ENCODE results near the gene SPINT2. TPM values are rescaled to one million over a fixed set of nuclear protein-coding genes. Genes with fewer than 3 reads are reported as not detected.

The SPINT2 gene
- total and polyA plus RNA-seq, 7 experiments from 2014 or later: 35.5 to 139 (median 40.9) TPM

DNA sequence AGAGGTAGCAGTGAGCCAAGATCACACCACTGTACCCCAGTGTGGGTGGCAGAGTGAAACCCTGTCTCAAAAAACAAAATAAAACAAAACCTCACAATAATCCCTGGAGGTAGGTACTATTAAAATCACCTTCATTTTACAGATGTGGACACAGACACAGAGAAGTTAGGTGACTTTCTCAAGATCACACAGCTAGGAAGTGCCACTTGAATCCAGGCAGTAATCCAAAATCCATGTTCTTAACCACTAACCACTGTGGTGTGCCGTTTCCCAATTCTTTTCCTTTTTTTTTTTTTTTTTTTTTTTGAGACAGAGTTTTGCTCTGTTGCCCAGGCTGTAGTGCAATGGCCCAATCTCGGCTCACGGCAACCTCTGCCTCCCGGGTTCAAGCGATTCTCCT is 17.2 kb upstream of the SPINT2 start:
- peaks cover 4 to 22% (median 5%) of the 10 kb centered on the region in 7 donors for H3K4me1 Mint-ChIP-seq
- intact Hi-C loops (cut with micrococcal nuclease): loop anchor here in 1 of 2 donors (10.0 kb wide), 1 partner anchor 368 kb away; the partner anchor contains the start of genes EIF3K and MAP4K1
- peaks cover 0 to 8% (median 5%) of the 10 kb centered on the region in 5 donors for H3K27me3 Mint-ChIP-seq
- H3K27me3 ChIP-seq (ENCODE audit: control insufficient read depth in 2 of 2, insufficient read depth in 2 of 2, low read length in 2 of 2): no peaks in the 10 kb centered on the region
- H3K4me3 ChIP-seq (ENCODE audit: low read length): no peak overlapping the region
- H3K9me3 Mint-ChIP-seq: no peaks in the 10 kb centered on the region
- H3K27ac ChIP-seq (ENCODE audit: low read depth, low read length): no peak overlapping the region
- no peaks in the 10 kb centered on the region for H3K9me3 ChIP-seq (ENCODE audit: control insufficient read depth in 2 of 3, low read length in 3 of 3)
- no peaks in the 10 kb centered on the region for H3K36me3 ChIP-seq (ENCODE audit: control insufficient read depth in 2 of 3, insufficient read depth in 3 of 3, low read length in 3 of 3)
- no peak overlapping the region for H3K4me3 Mint-ChIP-seq
- CTCF ChIA-PET: interaction anchor here (0.7 kb wide), 1 partner anchor 238 kb away, joined by 6 read pairs; no protein-coding TSS in a partner anchor
- POLR2A ChIA-PET: no interaction called here
- ATAC-seq (no peak), DNase-seq (no peak)
- peaks cover 0 to 3% of the 10 kb centered on the region in 2 donors for H3K4me1 ChIP-seq (ENCODE audit: control insufficient read depth in 2 of 2, insufficient read depth in 2 of 2, low read length in 2 of 2)
- H3K27ac Mint-ChIP-seq: no peak overlapping the region
- H3K36me3 Mint-ChIP-seq: peaks cover 0 to 9% (median 0%) of the 10 kb centered on the region in 5 donors

DNA sequence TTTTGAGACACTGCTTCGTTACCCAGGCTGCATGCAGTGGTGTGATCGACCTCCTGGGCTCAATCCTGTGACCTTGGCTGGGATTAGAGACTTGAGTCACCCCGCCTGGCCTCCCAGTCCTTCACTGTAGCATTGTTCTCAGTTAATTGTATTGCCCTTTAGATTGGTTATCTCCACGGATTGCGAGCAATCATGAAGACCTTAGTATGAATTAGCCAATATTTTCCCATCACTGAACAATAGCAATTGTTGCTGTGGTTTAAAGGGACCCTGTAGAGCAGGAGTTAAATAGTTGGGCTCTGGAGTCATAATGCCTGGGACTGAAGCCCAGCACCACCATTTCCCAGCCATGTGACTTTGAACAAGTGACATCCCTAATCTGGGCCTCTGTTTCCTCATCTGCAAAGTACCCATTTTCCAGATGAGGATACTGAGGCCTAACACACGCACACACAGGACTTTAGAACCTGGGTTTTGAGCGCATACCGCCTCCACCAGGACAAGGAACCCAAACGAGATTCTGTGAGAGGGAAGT is 16.6 kb upstream of the SPINT2 start:
- POLR2A ChIA-PET: no interaction called here

DNA sequence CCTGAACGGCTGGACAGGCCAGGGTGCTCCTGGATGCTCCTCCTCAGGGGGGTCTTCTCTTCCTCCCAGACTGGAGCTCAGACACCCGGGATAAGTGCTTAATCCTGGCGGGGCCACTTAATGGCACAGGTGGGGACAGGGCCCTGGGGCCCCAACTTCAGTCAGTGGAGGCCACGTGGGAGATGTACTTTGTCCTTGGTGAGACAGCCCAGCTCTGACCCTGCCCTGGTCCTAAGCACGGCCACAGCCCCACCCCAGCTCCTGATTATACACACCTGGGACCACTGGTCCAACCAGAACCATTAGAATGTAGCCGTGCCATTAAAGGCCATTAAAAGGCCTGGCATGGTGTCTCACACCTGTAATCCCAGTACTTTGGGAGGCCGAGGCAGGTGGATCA is 16.0 kb upstream of the SPINT2 start:
- intact Hi-C loops (cut with micrococcal nuclease): loop anchor here in 1 of 2 donors (10.0 kb wide), 1 partner anchor 366 kb away; the partner anchor contains the start of genes EIF3K and MAP4K1
- DNase-seq (no peak), ATAC-seq (no peak)
- Histone ChIP-seq H3K4me3 (ENCODE audit: low read length) (no peak overlapping the region), H3K27ac (ENCODE audit: low read depth, low read length) (no peak overlapping the region), H3K36me3 (ENCODE audit: control insufficient read depth in 2 of 3, insufficient read depth in 3 of 3, low read length in 3 of 3) (no peaks in the 10 kb centered on the region), H3K9me3 (ENCODE audit: control insufficient read depth in 2 of 3, low read length in 3 of 3) (no peaks in the 10 kb centered on the region), H3K27me3 (ENCODE audit: control insufficient read depth in 2 of 2, insufficient read depth in 2 of 2, low read length in 2 of 2) (no peaks in the 10 kb centered on the region), H3K4me1 (ENCODE audit: control insufficient read depth in 2 of 2, insufficient read depth in 2 of 2, low read length in 2 of 2) (peaks cover 0 to 3% of the 10 kb centered on the region in 2 donors)
- POLR2A ChIA-PET: no interaction called here
- Mint-ChIP-seq H3K36me3 (peaks cover 0 to 9% (median 0%) of the 10 kb centered on the region in 5 donors), H3K27me3 (peaks cover 0 to 9% (median 5%) of the 10 kb centered on the region in 5 donors), H3K27ac (no peak overlapping the region), H3K4me1 (peaks cover 4 to 30% (median 5%) of the 10 kb centered on the region in 7 donors), H3K9me3 (no peaks in the 10 kb centered on the region), H3K4me3 (no peak overlapping the region)
- CTCF ChIA-PET: interaction anchor here (0.6 to 1.0 kb wide), 2 partner anchors 87 to 109 kb away, joined by 3 read pairs; partner anchors contain the start of gene CATSPERG

More for the DNA sequence above, 16.6 kb upstream of the SPINT2 start:
- Histone ChIP-seq H3K36me3 (ENCODE audit: control insufficient read depth in 2 of 3, insufficient read depth in 3 of 3, low read length in 3 of 3) (no peaks in the 10 kb centered on the region), H3K9me3 (ENCODE audit: control insufficient read depth in 2 of 3, low read length in 3 of 3) (no peaks in the 10 kb centered on the region), H3K4me1 (ENCODE audit: control insufficient read depth in 2 of 2, insufficient read depth in 2 of 2, low read length in 2 of 2) (peaks cover 0 to 3% of the 10 kb centered on the region in 2 donors), H3K4me3 (ENCODE audit: low read length) (no peak overlapping the region), H3K27me3 (ENCODE audit: control insufficient read depth in 2 of 2, insufficient read depth in 2 of 2, low read length in 2 of 2) (no peaks in the 10 kb centered on the region), H3K27ac (ENCODE audit: low read depth, low read length) (no peak overlapping the region)
- ATAC-seq (no peak), DNase-seq (no peak)
- CTCF ChIA-PET: interaction anchor here (1.0 kb wide), 1 partner anchor 87 kb away, joined by 3 read pairs; the partner anchor contains the start of gene CATSPERG
- peaks cover 4 to 29% (median 5%) of the 10 kb centered on the region in 7 donors for H3K4me1 Mint-ChIP-seq
- no peak overlapping the region for H3K4me3 Mint-ChIP-seq
- intact Hi-C loops (cut with micrococcal nuclease): loop anchor here in 1 of 2 donors (10.0 kb wide), 1 partner anchor 367 kb away; the partner anchor contains the start of genes EIF3K and MAP4K1
- H3K27me3 Mint-ChIP-seq: peaks cover 0 to 9% (median 5%) of the 10 kb centered on the region in 5 donors
- peaks cover 0 to 9% (median 0%) of the 10 kb centered on the region in 5 donors for H3K36me3 Mint-ChIP-seq
- no peaks in the 10 kb centered on the region for H3K9me3 Mint-ChIP-seq
- H3K27ac Mint-ChIP-seq: no peak overlapping the region

DNA sequence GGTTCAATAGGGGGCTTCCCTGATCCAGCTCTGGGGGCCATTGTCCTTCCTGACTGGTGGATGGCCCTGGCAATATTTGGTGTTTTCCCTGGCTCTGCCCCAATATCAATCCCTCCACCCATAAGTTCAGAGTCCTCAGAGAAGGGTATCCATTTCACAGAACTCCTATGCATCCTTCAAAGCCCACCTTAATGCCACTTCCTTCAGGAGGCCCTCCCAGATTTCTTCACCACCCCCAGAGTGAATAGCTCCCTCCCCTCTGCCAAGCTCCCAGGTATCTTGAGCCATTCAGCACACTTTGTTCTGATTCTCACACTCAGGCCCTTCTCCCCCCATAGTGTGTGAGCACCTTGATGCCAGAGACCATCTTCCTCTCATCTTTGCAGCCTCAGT is 13.9 kb upstream of the SPINT2 start:
- H3K4me1 ChIP-seq (ENCODE audit: control insufficient read depth in 2 of 2, insufficient read depth in 2 of 2, low read length in 2 of 2): no peaks in the 10 kb centered on the region
- H3K4me3 ChIP-seq (ENCODE audit: low read length): no peak overlapping the region
- H3K36me3 ChIP-seq (ENCODE audit: control insufficient read depth in 2 of 3, insufficient read depth in 3 of 3, low read length in 3 of 3): no peaks in the 10 kb centered on the region
- H3K4me3 Mint-ChIP-seq: no peak overlapping the region
- peaks cover 0 to 15% (median 0%) of the 10 kb centered on the region in 5 donors for H3K36me3 Mint-ChIP-seq
- no peaks in the 10 kb centered on the region for H3K9me3 Mint-ChIP-seq
- intact Hi-C loops (cut with micrococcal nuclease): no loop called here
- ATAC-seq (no peak), DNase-seq (no peak)
- H3K9me3 ChIP-seq (ENCODE audit: control insufficient read depth in 2 of 3, low read length in 3 of 3): no peaks in the 10 kb centered on the region
- H3K27me3 Mint-ChIP-seq: peaks cover 4 to 14% (median 7%) of the 10 kb centered on the region in 5 donors
- ChIA-PET CTCF (interaction anchor here (1.3 kb wide), 1 partner anchor 348 kb away, joined by 4 read pairs; no protein-coding TSS in a partner anchor), POLR2A (no interaction called here)
- no peak overlapping the region for H3K27ac ChIP-seq (ENCODE audit: low read depth, low read length)
- H3K4me1 Mint-ChIP-seq: peaks cover 0 to 35% (median 0%) of the 10 kb centered on the region in 7 donors
- H3K27ac Mint-ChIP-seq: no peak overlapping the region
- no peaks in the 10 kb centered on the region for H3K27me3 ChIP-seq (ENCODE audit: control insufficient read depth in 2 of 2, insufficient read depth in 2 of 2, low read length in 2 of 2)

DNA sequence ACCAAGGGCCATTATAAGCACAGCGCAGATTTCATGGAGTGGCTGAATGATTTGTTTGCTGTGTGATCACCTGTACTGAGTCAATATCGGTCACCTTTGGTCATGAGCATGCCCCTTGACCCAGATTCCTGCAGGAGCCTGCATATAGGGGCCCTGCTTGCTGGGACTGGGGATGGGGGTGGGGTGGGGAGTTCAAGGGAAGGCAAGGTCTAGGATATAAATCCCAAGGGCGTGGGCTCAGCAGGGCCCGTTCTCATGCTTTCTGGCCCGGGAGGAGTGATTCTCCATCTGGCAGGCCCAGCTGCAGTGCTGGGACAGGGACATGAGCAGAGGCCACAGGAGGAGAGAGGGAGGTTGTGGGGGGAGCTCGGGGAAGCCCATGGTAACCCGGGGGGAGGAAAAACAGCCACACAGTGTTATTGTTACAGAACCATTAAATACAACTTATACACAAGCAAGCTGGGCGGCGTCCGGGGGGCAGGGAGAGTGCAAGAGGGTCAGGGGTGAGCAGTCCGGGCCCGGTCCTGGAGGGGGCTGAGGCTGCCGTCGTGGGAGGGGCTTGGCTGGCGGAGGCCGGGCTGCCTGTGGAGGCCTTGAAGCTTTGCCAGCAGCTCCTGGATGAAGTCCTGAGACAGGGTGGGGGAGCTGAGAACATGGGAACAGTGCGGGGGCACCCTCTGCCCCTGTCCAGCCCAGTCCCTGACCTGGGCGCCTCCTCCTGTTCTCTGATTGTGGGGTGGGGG is 13.4 kb upstream of the SPINT2 start:
- peaks cover 0 to 2% (median 0%) of the 10 kb centered on the region in 11 donors for H3K9me3 Mint-ChIP-seq
- CTCF ChIA-PET: interaction anchor here (1.3 kb wide), 1 partner anchor 349 kb away, joined by 4 read pairs; no protein-coding TSS in a partner anchor
- H3K27ac Mint-ChIP-seq: no peak overlapping the region
- H3K36me3 Mint-ChIP-seq: peaks cover 0 to 17% (median 0%) of the 10 kb centered on the region in 5 donors
- intact Hi-C loops (cut with micrococcal nuclease): no loop called here
- H3K4me3 ChIP-seq (ENCODE audit: low read length): no peak overlapping the region
- no peak for DNase-seq
- H3K27me3 ChIP-seq (ENCODE audit: control insufficient read depth in 2 of 2, insufficient read depth in 2 of 2, low read length in 2 of 2): no peaks in the 10 kb centered on the region
- H3K9me3 ChIP-seq (ENCODE audit: control insufficient read depth in 2 of 3, low read length in 3 of 3): no peaks in the 10 kb centered on the region
- H3K27me3 Mint-ChIP-seq: peaks cover 4 to 18% (median 10%) of the 10 kb centered on the region in 5 donors
- no peak overlapping the region for H3K27ac ChIP-seq (ENCODE audit: low read depth, low read length)
- POLR2A ChIA-PET: no interaction called here
- H3K4me1 ChIP-seq (ENCODE audit: control insufficient read depth in 2 of 2, insufficient read depth in 2 of 2, low read length in 2 of 2): no peaks in the 10 kb centered on the region
- H3K4me1 Mint-ChIP-seq: peaks cover 0 to 38% (median 0%) of the 10 kb centered on the region in 7 donors
- no peaks in the 10 kb centered on the region for H3K36me3 ChIP-seq (ENCODE audit: control insufficient read depth in 2 of 3, insufficient read depth in 3 of 3, low read length in 3 of 3)
- no peak for ATAC-seq
- peak overlapping the region in 1 of 10 donors; percentile 67 for H3K4me3 Mint-ChIP-seq

DNA sequence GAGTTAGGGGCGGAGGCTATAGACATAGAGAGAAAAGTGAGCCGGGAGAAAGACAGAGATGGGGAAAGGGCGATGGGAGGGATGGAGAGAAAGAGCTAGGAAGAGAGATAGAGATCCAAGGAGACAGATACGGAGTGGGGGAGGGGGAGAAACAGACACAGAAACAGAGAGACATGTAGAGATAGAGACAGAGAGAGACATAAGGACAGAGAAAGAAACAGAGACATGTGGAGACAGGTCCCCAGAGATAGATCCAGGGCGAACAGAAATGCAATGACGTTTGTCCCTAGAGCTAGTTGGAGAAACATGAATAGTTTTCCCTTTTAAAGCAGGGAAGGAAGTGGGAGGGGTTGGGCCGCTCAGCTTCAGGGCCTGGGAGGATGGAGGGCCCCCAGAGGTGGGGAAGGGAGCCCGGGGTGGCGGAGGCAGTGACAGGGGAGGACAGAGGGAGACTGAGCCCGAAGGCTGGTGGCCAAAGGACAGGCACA is 12.8 kb upstream of the SPINT2 start:
- POLR2A ChIA-PET: no interaction called here
- H3K36me3 Mint-ChIP-seq: peaks cover 0 to 17% (median 0%) of the 10 kb centered on the region in 5 donors
- H3K4me1 Mint-ChIP-seq: peaks cover 0 to 36% (median 0%) of the 10 kb centered on the region in 7 donors

More for the DNA sequence above, 12.8 kb upstream of the SPINT2 start:
- Histone ChIP-seq H3K27ac (ENCODE audit: low read depth, low read length) (no peak overlapping the region), H3K36me3 (ENCODE audit: control insufficient read depth in 2 of 3, insufficient read depth in 3 of 3, low read length in 3 of 3) (no peaks in the 10 kb centered on the region), H3K27me3 (ENCODE audit: control insufficient read depth in 2 of 2, insufficient read depth in 2 of 2, low read length in 2 of 2) (no peaks in the 10 kb centered on the region), H3K4me3 (ENCODE audit: low read length) (no peak overlapping the region), H3K9me3 (ENCODE audit: control insufficient read depth in 2 of 3, low read length in 3 of 3) (no peaks in the 10 kb centered on the region), H3K4me1 (ENCODE audit: control insufficient read depth in 2 of 2, insufficient read depth in 2 of 2, low read length in 2 of 2) (no peaks in the 10 kb centered on the region)
- CTCF ChIA-PET: interaction anchor here (1.3 kb wide), 1 partner anchor 349 kb away, joined by 4 read pairs; no protein-coding TSS in a partner anchor
- H3K27ac Mint-ChIP-seq: peak overlapping the region in 1 of 9 donors; percentile 67
- ATAC-seq (no peak), DNase-seq (no peak)
- peak overlapping the region in 1 of 10 donors; percentile 67 for H3K4me3 Mint-ChIP-seq
- H3K27me3 Mint-ChIP-seq: peaks cover 5 to 20% (median 11%) of the 10 kb centered on the region in 5 donors
- intact Hi-C loops (cut with micrococcal nuclease): no loop called here
- H3K9me3 Mint-ChIP-seq: peaks cover 0 to 2% (median 0%) of the 10 kb centered on the region in 11 donors
